HuH-7 (cell line): ENCODE measurements around the gene SUSD2.
"Not testable (repeated sequence)": the region's sequence is repeated elsewhere in the genome, so short reads cannot be mapped to it uniquely, and the experiment has no call there.

Source experiments
- DNase-seq: peaks from one replicate; pipeline ENCODE4 v3.0.0; 2011; ENCODE audit warnings: low spot score

SUSD2 gene

DNA sequence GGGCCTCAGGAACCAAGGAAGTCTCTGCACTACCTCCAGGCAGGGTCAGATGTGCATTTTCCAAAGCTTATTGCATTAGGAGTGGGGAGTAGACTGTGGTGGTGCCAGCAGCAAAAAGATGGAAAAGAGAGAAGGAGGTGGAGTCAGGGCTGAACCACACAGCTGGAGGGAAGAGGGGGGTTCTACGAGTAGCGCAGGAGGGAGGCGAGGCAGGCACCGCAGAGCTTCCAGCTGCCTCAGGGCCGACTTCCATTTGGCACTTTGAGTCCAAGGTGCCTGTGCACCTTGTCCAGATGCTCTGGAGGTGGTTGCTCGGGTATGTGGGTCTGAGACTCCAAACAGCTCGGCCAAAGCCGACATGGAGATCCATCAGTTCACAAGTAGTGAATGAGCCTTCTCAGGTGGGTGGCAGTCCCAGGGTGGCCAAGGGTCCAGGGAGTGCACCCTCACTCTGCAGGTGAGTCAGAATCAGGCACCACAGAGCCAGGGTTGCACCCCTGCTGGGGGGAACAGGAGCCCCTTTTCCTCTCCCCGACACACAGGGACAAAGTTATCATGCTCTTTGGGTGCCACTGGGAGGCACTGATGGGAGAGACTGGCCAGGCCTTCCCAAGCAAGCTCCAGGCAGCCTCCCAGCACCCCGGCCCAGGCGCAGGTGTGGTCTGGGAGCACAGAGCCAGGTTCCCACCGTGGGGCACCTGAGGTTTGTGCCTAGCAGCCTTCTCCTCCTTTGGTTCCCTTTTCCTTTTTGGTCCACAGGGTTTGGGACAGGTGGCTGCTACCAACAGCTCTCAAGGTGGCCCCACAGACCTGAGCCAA, 33.4 kb downstream of the SUSD2 start:
- no peak for DNase-seq

DNA sequence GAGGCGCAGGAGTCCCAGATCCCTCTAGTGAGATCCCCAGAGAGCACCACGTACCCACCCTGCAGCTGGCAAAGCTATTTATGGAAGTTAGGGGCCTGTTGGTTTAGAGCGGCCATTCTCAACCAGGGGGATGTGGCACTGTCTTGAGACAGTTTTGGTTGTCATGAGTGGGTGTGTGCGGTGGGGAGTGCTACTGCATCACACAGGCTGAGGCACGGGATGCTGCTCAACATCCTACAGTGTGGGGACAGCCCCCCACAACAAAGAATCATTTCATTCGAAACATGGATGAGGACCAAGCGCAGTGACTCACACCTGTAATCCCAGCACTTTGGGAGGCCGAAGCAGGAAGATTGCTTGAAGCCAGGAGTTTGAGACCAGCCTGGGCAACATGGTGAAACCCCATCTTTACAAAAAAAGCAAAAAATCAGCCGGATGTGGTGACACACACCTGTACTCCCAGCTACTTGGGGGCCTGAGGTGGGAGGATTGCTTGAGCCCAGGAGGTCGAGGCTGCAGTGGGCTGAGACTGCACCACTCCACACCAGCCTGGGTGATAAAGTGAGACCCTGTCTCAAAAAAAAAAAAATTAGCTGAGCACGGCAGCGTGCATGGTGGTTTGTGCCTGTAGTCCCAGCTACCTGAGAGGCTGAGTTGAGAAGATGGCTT, 35.4 kb downstream of the SUSD2 start:
- no peak for DNase-seq

DNA sequence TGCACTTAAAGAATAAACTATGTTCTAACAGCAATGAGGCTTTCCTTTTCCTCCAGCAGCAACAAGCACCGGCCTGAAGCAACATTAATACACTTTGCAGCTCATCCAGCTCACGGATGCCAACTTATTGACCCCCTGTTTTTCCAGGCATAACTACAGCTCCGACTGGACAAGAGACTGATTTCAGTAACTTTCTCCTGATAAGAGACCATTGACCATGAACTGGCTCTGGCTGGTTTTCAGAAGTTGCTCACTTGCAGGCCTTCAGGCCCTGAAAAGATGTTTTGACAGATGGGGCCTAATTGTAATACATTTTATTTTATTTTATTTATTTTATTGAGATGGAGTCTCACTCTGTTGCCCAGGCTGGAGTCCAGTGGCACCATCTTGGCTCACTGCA, 36.1 kb downstream of the SUSD2 start:
- DNase-seq: no peak

DNA sequence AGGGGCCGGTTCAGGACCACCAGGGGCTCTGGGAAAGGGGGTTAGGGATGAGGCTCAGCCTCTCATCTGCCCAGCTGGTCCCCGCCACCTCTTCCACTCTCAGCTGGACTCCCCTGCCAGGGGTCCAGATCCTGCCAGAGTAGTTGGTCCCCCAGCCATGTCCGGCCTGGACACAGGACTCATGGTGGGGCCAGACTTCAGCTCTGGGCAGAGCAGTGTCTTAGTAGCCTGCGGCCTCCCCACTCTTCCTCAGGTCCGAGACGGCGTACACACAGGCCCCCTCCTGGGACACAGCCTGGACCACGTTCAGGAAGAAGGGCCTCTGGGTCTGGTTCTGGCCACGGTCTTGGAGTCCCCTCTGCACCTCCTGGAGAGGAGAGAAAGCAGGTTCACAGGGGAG, 38.5 kb downstream of the SUSD2 start:
- no peak for DNase-seq

DNA sequence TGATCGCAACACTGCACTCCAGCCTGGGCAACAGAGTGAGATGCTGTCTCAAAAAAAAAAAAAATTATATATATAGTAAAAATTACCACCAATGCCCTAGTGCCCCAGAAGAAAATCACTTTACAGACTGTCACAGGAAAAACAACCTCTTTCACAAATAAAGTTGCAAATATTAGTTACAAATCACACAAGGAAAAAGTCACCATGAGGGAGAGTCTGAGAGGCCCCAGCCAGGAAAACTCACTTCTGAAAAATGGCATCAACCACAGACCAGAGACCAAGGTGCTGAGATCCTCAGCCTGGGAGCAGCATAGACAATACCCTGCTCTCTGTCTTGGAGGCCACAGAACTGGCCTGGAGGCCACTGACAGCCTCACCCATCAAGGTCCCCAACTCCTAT, 43.2 kb downstream of the SUSD2 start:
- no peak for DNase-seq

DNA sequence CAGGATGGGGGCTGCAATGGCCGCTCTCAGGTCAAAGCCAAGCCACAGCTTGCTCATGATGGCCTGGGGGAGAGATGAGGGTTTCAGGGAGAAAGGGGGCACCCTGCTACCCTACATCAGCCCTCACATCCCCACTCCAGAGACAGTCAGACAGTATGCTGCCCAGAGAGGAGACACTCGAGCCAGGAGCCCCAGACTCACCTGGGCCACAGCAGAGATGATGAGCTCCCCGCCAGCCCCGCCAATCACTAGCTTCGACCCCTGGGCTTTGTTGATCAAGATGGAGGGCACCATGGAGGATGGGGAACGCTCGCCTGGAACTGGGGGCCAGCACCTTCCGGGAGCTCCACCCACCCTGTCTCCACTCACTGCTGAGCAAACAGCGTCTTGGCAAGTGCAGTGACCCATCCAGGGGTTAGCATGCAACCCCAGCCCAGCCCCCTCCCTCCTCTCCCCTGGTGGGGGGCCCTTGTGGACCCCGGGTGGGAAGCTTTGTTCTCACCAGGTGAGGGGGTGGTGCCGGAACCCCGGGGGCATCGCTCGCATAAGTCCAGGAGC, 43.8 kb downstream of the SUSD2 start:
- no peak for DNase-seq

DNA sequence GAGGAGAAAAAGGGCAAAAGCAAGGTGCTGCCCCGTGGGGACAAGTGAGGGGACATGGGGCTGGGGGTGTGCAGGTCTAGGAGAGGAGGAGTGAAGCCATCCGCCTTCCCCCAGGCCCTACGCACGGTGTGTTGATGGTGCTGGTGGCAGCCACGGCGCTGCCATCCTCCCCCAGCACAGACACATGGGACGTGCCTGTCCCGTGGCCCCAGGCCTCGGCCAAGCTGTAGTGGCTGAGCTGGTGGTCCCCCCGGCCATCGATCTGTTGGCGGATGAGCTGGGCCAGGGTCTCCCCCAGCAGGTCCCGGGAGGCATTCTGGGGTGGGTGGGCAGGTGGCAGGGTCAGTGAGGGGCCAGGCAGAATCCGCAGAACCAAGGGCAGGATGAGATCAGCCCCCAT, 44.7 kb downstream of the SUSD2 start:
- DNase-seq: no peak

DNA sequence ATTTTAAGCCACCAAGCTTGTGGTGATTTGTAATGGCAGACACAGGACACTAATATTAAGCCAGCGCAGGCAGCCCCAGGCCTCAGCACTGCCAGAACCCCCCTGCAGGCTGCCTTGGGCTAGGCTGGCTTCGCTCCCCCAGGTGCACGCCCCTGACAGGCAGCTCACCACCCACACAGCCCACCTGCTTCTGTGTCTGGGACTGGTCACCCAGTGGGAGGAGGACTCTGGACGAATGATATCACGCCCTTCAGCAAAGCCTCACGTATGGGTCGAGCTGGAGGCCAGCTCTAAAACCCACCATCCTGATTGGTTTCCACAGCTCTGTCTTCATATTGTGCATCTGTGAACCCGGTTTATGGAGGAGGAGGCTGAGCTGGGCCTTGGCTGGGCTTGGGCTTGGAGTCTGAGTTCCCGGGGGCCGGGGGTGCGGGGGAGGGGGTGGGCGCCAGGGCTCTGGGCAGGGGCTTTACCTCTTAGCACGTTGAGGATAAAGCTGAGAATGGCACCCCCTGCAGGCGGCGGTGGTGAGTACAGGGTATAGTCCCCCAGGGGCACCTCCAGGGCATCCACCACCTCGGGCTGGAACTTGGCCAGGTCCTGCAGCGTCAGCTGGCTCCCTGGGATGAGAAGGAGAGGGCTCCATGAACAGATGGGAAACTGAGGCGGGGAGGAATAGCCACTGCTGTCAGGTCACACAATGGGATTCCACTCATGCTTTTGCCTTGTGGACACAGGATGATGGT, 49.8 kb downstream of the SUSD2 start:
- peak; percentile 69 for DNase-seq

DNA sequence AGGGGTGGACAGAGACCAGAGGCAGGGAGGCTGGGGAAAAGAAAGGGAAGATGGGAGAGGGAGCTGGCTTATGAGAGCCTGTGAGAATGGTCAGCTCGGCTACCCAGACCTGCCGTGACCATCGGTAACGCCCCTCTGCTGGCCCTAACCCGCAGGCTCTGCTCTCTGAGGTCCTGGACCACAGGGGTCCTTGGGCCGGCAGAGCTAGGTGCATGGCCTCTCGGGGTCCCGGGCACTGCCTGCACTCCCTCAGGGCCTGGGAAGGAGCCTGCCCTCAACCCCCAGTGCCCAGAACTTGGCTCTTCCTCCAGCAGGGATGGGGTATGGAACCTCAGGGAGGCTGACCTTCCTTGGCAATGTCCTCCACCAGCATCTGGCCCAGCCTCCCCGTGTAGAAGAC, 50.4 kb downstream of the SUSD2 start:
- DNase-seq: no peak

DNA sequence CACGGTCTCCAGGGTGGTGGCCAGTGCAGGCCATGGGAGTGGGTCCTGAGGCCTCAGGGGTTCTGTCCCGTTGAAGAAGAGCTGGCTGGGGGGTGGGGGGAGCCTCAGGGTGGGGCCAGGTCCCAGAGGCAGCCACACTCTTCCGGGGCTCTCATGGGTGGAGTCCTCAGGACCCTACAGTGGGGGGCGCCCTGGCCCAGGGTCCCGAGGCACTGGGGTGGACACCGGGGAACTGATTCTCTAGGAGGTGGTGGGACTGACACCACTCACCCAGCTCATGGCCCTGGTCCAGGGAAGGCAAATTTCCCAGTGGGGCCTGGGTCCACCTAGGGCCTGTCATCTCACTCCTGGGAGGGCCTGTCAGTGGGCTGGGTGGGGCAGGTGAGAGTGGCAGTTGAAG, 50.8 kb downstream of the SUSD2 start:
- no peak for DNase-seq

DNA sequence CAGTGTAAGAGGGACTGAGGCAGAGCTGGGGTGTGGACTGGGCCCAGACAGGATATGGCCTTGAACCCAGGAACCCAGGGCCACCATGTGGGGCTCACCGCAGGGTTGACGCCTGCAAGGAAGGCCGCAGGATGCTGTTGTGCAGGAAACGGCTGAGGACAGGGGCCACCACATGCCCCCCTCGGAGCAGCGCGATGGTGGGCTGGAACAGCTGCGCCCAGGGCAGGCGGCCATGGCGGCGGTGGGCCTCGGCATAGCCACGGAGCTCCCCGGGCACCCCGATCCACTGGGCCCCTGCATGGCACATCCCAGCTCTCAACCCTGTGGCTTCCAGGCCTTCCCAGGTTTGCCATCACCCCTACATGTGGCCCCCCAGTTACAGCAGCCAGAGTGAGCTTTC, 51.4 kb downstream of the SUSD2 start:
- DNase-seq: no peak

DNA sequence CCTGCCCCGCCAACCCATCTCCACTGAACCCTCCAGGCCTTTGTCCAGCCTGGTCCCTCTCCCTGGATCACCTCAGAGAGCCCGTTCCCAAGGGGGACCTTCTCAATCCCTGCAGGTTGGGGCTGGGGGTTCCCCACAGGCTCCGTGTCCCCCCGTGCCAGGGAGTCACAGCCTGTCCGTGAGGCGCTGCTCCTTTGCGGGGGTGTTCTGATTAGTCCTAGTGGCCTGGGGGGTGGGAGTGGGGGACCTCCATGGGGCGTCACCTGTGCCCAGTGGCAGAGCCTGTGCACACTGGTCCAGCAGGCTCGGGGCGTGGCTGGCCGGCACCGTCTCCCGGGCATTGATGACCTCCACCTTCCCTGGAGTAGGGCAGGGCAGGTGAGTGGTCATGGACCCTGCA, 51.9 kb downstream of the SUSD2 start:
- no peak for DNase-seq

DNA sequence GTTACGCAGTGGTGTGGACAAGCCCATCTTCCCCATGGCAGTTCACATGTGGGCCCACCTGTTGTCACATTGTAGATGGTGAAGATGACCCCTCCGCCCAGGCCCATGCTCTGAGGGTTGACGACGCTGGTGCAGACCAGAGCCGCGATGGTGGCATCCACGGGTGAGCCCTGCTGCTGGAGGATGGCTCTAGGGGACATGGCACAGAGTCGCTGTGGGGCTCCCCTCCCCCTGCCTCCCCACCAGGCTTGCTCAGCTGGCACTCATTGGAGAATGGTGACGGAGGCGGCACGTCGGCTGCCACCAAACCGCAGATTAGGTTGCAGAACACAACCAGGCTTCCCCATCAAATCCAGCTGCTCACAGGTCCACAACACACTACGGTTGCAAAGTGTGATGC, 52.5 kb downstream of the SUSD2 start:
- DNase-seq: no peak

DNA sequence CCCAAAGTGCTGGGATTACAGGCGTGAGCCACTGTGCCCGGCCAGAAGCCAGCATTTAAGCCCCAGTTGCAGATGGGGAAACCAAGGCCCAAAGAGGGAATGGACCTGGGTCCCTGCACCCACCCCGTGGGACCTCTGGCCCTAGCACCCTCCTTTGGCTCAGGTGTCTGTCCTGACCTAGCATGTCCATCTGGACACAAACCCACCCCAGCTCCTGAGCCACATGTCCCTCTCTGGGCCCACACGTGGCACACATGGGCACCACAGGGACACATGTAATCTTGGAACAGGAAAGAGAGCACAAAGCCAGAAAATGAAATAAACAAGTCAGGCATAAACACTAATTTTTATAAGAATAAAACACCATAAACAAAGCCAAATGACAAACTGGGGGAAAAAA, 54.0 kb downstream of the SUSD2 start:
- DNase-seq: no peak

DNA sequence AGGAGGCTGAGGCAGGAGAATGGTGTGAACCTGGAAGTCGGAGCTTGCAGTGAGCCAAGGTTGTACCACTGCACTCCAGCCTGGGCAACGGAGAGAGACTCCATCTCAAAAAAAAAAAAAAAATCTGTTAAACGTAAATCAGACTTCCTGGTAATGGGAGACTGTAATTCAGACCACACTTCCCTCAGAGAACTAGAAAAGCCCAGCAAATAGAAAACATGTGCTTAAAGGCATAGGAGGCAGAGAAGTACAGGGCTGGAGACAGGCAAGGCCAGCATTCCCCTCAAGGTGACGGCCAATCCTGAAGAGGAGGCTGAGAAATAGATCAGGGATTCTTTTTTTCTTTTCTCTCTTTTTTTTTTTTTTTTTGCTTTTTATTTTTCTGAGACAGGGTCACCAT, 55.4 kb downstream of the SUSD2 start:
- no peak for DNase-seq

DNA sequence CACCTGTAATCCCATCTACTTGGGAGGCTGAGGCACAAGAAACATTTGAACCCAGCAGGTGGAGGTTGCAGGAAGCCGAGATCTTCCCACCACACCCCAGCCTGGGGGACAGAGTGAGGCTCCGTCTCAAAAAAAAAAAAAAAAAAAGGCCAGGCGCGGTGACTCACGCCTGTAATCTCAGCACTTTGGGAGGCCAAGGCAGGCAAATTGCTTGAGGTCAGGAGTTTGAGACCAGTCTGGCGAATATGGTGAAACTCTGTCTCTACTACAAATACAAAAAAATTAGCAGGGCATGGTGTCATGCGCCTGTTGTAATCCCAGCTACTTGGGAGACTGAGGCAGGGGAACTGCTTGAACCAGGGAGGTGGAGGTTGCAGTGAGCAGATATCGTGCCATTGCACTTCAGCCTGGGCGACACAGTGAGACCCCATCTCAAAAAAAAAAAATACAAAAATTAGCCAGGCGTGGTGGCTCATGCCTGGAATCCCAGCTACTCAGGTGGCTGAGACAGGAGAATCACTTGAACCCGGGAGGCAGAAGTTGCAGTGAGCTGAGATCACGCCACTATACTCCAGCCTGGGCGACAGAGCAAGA, 56.9 kb downstream of the SUSD2 start:
- DNase-seq: not testable (repeated sequence)
